CD4-positive, alpha-beta T cell treated with Interleukin-15 for 1 hour (primary cell): Measurements from ENCODE around the gene HECW1.
"Not testable (repeated sequence)": the region's sequence is repeated elsewhere in the genome, so short reads cannot be mapped to it uniquely, and the experiment has no call there.

Experiments
- DNase-seq: peaks from one replicate; pipeline ENCODE4 v3.0.0-alpha.2; 2020

Gene HECW1

DNA sequence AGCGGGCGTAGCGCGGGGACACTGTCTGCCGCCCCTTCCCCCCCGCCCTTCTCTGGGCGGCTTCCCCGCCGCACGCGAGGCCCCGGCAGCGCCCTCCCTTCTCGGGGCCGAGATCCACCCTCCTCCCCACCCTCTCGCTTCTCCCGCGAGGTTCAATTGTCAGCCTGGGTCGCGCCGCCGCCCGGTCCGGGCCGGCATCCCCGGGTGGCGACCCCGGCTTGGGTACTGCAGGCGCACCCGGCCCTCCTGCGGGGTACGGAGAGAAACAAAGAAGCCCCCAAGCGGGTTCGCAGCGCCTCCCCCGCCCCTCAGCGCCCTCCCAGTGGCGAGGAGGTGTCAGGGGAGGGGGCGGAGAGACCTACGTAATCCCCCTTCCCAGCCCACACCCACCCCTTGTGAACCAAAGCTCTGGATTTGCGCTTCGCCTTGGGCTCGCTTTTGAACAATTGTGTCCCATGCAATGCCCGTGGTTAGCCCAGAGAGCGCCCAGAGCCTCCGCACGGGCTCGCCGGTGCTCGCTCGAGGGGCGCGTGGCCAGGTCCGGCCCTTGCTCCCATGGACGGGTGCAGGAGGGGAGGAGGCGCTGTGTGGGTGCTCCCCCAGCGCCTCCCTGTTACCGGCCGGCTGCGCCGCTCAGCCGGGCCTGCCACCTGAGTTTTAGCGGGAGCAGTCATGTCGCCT is 634 bp downstream of the HECW1 start:
- DNase-seq: no peak

DNA sequence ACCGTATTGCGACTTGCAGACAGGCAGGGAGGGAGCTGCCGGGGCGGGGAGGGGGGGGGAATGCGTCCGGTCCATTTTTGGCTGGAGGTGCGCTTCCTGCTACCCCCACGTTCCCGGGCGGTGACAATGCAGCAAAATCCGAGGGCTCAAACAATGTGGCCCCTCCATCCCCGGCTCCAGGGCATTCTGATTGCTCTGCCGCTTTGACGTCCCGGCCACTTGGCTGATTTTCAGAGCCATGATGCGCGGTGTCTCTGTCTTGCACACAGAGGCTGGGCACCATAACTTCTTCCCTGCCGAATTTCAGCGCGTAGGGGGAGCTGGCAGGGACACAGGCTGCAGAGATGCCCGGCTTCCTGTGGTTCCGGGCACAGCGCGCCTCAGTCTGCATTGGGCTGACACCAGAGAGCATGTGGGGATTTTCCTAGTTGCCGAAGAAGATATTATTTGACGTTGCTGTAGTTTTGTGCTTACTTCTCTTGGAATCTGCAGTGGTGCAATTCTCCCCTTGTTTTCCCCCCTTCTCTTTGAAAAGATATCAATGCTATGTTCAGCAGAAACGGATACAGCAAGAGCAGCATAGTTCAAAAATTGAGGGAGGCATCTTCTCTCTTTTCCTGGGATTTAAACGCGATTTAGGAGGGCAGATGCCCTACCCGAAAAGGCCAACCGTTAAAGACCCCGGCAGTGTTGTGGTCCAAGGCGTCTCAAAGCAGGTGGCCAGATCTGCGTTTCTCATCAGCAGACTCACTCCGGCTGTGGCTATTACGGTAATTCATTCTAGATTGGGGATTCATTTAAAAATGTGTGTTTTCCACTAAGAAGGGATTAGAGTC is 1.4 kb downstream of the HECW1 start:
- no peak for DNase-seq

DNA sequence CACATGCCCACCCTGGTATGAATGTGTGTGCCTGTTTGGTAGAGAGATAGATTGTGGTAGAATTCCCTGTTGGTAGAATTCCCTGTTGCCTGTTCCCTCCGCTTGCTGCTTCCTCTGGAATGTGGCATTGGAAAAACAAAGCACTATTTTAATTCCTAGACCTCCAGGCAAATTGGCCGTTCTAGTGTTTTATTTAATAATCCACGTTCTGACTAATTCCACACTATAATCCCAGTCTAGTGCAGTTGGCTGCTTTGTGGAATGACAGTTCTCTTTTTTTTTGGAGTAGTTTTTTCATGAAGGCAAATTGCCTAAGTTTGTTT is 2.0 kb downstream of the HECW1 start:
- DNase-seq: no peak

DNA sequence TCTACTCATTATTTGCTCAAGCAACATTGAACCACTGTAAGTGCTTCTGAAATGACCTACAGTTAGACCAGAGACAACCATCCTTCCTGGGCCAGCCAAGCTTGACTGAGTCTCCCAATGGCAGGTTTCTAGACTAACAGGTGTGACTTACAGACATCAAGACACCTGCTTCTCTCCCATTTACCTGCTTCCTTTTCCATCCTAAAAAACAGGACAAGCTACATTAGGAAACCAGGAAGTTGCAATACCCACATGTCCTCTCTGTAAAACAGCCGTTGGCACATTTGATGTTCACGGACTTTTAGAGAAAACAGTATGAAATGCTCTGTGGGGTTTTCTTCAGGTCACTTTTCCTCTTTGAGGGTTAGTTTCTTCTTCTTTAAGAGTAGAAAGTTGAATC is 4.0 kb downstream of the HECW1 start:
- DNase-seq: no peak

DNA sequence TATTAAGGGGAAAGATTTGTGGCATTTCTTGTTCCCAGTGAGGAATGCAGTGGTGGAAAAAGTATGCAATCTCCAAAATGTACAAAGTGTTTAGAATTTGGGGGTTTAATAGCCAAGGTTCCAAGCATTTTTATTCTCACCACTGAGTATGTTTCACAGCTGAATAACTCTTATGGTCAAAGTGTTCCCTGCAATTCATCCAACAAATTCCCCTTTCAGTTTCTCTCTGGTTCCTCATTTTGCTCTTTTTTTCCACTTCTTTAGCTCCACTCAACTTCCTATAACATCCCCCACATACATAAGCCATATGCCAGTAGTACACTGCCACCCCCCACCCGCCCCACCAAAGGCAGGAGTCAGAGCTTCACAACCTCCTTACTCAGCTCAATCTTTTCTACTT is 4.6 kb downstream of the HECW1 start:
- DNase-seq: no peak

DNA sequence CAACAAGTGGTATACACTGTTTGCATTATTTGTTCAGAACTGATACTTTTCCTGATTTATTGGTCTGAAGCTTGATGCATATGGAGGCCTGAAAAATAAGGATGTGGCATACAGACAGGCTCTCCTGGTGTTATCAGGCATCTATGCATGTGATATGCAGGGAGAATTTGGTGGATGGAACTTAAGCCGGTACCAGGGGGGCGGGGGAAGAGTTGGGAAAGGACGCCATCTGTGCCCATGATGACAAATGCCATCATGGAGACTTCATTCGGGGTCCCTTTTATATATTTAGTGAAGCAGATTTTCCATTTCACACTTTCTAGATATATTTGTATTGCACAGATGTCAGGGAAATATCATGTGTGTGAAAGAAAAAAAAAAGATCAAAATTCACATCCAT is 5.4 kb downstream of the HECW1 start:
- DNase-seq: no peak

DNA sequence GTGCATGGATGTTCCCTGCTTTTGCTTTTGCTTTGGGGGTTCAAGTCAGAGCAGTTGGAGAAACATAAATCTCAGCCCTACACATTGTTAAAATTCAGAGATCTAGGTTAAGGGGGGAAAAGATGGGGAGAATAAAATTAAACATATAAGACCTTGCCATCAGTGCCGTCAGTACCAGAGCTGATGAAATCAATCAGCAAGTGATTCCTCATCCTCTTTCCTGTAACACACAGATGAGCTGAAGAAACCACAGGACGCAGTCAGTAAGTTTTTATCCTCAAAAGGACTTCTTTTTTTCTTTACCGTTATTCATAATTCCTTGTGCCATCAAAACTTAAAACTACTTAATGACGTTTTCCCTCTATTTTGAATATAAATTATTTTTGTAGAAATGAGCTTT is 5.9 kb downstream of the HECW1 start:
- DNase-seq: no peak

DNA sequence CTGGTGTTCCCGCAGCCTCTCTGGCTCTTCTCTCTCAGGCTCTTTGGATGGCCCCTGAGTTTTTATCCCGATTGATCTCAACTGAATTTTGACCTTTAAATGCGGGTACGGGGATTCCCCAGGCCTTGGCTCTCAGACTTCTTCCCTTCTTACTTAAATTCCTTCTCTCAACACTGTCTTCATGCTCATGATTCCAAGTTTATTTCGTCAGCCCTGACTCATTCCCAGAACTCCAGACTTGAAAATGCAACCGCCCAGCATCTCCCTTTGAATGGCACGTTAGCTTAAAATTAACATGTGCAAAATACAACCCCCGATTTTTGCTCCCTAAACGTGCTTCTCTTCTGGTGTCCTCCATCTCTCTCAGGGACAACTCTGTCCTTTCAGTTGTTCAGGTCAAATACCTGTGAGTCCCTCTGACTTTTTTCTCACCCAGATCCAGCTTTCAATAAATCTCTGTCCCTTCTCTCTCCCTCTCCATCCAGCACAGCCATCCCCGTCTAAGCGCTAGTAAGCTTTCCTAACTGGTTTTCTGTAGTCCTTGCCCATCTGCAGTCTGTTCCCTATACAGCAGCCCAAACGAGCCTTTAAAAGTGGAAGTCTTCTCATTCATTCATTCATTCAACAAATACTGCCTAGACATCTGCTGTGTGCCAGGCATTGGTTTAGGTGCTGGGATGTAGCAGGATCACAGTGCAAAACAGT is 7.1 kb downstream of the HECW1 start:
- no peak for DNase-seq

DNA sequence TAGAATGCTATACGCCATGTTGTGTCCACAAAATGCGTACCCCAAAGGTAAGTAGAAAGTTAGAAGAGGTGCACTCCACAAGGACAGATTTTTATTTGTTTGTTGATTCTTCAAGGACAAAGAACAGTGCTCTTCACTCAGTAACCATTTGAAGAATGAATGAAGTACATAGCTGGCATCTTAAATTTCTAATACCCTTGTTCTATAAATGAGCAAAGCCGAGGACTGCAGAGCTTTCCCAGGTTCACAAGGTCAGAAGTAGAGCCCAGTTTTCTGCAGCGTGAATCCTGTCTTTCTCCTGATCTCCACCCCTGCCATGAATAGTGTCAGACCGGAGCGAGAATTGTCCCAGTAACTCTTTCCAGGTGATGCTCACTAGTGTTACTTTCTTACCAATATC is 9.5 kb downstream of the HECW1 start:
- DNase-seq: no peak

DNA sequence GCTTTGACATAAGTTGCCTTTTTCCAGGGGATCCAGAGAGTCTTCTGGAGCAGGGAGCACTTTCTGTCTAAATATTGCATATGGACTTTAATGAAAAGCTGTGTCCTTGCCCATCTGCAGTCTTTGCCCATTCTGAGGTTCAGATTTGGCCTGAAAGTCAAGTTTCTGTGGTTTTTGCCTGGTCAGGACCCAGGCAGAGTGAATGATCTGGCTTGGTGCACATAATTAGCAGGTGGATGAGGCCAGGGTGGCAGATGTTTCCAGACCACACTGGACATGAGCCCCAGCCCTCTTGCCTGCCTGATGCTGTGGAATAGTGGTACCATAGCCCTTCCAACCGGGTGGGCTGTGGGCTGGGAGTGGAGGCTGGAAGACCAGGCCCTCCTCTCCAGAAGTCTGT is 11.0 kb downstream of the HECW1 start:
- no peak for DNase-seq

DNA sequence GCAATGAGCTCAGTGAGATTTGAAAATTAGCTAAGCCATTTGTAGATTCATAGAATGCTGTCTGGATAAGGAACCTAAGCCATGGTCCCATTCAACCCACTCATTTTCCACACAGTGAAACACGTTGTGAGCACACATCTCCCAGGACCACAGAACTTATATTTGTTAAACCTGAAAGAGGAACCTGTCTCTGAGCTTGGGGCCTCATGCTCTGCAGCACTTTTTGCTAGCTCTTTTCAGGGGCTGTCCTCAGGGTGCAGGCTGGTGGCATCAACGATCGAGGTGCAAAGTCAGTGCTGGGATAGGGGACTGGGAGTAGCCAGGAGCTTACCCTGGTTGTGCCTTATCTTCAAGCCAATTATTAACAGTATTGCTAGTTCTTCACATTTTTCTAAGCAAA is 11.9 kb downstream of the HECW1 start:
- DNase-seq: no peak

DNA sequence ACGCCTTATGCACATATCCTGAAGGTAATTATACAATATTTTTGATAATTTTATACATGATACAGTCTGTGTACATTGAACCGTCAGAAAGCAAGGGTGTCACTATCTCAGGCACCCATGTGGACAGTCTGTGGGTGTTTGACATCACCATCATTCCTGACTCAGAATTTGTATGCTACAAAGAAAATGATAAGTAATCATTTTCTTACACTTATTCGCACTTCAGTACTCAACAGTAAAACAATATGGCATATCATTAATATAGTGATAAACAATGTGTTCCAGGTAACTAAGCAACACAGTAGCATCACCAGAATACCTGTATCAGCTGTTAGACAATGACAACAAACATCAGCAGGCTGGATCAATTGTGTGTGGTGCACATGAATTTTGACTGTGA is 17.9 kb downstream of the HECW1 start:
- DNase-seq: no peak

DNA sequence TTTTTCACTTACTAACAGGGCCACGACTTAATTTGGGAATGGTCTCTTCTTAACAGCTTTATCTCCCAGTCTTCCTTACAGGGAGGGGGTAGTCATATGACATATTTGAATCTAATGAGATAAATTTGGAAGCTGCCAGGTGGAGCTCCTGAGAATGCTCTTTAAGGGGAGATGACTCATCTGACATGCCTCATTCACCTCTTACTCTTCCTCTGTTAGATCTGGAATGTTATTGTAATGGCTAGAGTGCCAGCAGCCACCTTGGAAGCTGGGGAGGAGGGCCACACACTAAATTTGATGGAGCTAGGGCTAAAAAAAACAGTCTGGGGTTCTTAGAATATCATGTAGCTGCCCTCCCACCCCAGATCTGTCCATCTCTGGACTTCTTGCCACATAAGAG is 22.7 kb downstream of the HECW1 start:
- DNase-seq: no peak

DNA sequence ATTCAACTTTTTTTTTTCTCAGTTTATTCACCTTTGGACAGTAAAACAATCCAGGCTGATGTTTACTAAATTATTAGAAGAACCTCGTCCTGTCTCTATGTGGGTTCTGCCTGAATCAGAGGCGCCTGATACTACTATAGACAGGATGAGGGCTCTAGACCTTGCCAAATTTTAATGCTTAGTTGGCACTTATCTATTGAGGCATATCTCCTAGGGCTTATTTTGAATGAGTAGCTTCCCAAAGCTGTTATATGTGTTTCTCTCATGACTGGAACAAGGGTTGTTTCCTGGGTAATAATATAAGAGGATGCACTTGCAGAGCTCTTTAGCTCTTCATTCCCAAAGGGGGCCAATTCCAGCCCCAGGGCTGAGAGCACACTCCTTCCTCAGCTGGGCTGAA is 23.6 kb downstream of the HECW1 start:
- no peak for DNase-seq

DNA sequence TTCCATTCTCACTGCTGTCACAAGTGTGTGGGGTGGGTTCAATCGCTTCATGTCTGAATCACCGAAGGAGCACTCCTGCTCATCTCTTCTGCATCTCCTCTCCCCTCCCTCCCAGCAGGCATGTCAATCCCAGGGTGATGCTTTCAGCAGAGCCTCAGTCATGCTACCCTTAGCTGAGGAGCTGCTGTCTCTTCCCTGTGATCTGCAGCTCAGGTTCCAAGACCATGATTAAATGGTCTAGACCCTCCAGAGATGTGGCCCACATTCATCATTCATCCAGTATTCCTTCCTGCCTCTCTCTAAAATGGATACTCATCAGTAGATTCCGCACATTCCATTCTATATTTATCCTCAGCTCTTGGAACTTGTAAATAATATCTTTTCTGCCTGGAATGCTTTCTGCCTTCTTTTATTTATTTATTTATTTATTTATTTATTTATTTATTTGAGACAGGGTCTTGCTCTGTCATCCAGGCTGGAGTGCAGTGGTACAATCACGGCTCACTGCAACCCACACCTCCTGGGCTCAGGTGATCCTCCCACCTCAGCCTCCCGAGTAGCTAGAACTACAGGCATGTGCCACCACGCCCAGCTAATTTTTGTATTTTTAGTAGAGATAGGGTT is 24.8 kb downstream of the HECW1 start:
- not testable (repeated sequence) for DNase-seq

DNA sequence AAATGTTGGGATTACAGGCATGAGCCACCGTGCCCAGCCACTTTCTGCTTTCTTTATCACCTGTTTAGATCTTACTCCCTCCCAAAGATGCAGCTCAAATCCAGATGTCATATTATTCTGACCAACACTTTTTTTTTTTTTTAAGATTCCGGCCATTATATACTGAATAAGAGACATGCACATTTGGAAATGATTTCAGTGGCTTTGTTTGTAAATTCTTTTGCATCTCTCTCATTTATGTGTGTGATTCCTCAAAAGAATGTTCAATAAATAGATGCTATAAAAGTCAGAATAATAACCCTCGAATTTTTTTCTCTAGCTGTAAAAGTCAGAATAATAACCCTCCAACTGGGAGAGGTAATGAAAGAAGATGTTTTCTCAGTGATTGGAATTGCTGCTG is 25.4 kb downstream of the HECW1 start:
- no peak for DNase-seq

DNA sequence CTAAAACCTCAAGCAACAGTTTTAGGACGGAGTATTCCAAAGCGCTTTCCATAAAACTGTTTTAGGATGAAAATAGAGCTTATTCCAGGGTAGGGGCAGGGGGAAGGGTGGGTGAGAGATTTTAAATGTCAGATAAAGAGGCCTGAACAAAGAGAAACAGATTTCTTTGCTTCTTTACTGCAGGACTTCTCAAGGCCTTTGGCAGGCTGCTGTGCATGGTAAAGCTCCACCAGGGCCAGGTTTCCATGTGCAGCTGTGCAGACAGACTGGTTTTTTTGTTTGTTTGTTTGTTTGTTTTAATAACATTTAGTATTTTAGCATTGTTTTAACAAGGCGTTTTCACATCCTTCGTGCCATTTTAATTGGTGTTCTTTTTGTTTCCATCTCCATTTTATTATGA is 26.3 kb downstream of the HECW1 start:
- no peak for DNase-seq

DNA sequence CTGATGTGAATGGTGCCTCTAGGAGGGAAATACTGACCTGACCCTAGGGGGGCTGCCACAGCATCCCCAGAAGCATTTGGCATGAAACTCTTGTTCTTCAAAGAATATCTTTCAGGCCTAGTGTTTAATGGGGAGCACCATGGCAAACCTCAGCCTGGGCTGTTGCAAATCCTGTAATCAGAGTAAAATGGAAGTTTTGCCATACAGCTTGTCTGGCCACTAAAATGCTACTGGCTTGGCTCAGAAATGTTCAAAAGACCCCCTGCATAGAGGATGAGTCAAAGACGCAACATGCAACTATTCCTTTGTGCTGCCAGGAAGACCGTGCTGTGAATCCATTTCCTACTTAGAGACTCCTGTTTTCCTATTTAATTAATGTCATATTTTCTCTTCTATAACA is 26.7 kb downstream of the HECW1 start:
- no peak for DNase-seq

DNA sequence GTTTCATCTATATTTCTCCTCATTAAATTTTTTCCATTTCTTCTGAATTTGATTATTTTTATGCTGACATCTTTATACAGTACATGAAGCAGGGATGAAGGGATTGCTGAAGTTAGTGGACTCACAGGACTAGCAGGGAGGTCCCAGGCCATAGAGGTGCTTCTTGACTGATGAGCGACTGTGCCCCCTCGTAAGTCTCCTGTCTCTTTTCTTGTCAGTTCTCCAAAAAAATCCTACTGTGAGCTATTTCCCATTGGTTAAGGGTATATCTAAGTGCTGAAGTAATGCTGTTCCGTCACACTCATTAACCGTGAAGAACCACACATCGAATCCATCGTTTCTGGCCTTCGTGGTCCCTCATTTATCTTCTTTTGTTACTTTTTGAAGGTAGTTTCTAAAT is 27.7 kb downstream of the HECW1 start:
- DNase-seq: no peak

DNA sequence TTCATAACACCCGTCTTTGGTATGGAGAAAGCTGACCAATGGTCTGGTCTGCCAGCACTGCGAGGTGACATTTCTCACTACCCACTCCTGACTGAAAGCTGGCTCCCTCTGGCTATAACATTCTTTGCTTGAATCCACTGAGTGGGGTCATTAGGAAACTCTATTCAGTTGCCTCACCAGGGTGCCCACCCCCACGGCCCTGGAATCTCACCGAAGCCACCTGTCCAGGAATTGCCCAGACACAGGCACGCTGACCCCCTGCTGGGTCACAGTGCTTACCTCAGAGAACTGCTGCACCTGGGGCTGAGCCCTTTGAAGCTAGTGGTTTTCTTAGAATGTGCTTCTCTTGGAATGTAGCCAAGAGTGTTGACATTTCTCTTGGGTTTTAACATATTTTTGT is 28.6 kb downstream of the HECW1 start:
- DNase-seq: no peak

DNA sequence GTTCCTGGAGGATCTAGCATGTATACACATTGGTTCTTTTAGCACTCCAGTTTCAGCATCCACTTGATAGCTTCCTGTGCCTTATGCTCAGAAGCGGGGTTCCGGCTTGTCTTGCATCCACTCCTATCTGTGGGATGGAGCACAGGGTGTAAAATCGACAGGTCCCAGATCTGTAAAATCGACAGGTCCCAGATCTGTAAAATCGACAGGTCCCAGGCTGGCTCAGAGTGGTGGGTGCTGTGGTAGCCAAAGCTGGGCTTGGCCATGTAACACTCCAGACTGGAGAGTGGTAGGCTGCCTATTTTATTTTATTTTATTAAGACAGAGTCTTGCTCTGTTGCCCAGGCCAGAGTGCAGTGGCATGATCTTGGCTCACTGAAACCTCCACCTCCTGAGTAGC is 30.3 kb downstream of the HECW1 start:
- DNase-seq: no peak

DNA sequence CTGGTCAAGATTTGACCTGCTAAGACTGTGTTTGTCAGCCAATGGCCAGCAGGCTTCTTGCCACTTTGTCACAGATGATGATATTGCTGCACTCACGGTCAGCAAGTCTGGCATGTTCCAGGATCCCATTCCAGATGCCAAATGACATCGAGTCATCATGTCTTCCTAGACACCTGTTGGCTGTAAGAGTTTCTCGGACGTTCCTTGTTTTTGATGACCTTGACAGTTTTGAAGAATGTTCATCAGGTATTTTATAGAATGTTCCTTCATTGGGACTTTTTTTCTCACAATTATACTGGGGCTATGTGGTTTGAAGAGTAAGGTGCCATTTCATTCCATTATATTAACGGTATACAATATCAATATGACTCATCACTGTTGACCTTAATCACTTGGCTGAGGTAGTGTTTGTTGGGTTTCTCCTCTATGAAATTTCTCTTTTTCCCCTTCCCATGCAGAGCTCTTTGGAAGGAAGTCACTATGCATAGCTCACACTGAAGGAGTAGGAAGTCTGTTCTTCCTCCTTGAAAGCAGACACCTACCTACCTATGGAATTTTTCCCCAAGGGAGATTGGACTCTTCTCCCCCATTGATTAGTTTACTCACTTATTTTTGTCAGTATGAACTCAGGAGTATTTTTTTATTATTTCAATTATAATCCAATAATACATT is 31.6 kb downstream of the HECW1 start:
- no peak for DNase-seq

DNA sequence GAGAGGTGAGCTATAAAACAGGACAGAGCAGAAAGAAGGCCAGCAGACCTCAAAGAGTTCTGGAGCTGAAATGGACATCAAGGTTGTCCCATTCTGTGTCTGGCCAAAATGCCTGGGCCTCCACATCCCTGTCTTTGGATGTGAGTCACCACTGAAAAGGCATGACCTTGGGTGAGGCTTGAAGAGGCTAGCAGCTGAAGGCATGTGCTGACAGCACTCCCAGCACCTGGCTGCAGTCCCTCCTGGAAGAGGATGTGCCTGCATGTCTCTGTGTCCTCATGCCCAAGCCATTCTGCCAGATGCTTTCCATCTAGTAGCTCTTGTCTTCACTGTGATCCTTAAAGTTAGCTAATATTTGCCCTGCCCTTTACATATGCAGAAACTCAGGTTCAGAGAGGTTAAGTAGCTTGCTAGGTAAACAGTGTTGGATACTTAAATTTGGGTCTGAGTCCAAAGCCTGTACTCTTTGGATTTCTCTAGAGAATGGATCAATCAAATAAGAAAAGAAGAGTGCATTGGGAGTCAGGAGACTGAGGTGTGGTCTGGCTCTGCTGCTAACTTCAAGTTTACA is 35.8 kb downstream of the HECW1 start:
- DNase-seq: no peak
